Stomach (tissue), 4 donors: Measurements from ENCODE around the gene CNTFR.

Experiments
- CTCF ChIP-seq, 7 experiments: fragments of 450-650 bp in 4 of 7; fragments of 200-600 bp in 3 of 7; sonication (generic) in 3 of 7; IDR thresholded peaks; one replicate each; pipeline ENCODE4 v1.5.1; 2016 to 2019; ENCODE audit warnings: antibody characterized with exemption in 7 of 7, control low read depth in 2 of 7, mild to moderate bottlenecking in 1 of 7
- EP300 ChIP-seq: sonication (generic); formaldehyde crosslinking; IDR thresholded peaks from one replicate; pipeline ENCODE4 v1.6.1; 2017; ENCODE audit warnings: antibody characterized with exemption
- POLR2AphosphoS5 ChIP-seq, 3 donors: sonication (generic); formaldehyde crosslinking; IDR thresholded peaks; one replicate each; pipeline ENCODE4 v1.6.1; 2016; ENCODE audit warnings: antibody characterized with exemption in 3 of 3

GRCh38 chr9:34635556-34635955, 46.0 kb upstream of the CNTFR start:
- TF ChIP-seq CTCF (IDR thresholded peaks at IDR 0.05) (no peak), EP300 (no peak), POLR2AphosphoS5 (IDR thresholded peaks at IDR 0.05) (no peak)
